ENCODE data around the gene KASH5.

DNA sequence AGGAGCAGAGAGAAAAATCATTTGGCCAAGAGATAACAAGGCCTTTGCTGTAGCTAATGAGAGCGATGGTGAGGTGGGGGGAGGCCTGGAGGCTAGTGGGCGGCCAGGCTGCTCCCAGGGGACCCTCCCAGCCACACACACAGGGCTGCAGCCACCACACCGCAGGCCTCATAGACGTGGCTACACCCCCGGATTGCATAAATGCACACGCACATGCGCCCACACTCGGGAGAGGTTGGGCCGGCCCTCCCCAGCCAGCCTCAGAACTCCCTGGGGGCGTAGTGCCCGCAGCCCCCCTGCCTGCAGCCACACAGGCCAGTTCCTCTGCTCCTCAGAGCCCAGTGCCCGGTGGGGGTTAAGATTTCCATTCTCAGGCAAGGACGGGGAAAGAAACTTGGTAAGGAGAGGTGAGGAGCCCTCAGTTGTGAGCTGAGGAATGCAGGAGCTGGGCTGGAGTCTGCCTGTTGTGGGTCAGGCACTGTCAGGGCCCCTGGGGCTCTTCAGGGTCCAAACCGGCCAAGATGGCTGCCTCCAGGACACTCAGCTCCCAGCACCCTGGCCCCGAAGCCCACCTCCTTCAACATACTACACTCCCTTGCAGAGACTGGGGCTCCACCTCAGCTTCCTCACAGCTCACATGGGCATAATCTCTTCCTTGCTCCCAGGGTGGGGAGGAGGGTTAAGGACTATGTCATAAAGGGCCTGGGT, 27.2 kb downstream of the KASH5 start:
- TF ChIP-seq, protein P1, sequence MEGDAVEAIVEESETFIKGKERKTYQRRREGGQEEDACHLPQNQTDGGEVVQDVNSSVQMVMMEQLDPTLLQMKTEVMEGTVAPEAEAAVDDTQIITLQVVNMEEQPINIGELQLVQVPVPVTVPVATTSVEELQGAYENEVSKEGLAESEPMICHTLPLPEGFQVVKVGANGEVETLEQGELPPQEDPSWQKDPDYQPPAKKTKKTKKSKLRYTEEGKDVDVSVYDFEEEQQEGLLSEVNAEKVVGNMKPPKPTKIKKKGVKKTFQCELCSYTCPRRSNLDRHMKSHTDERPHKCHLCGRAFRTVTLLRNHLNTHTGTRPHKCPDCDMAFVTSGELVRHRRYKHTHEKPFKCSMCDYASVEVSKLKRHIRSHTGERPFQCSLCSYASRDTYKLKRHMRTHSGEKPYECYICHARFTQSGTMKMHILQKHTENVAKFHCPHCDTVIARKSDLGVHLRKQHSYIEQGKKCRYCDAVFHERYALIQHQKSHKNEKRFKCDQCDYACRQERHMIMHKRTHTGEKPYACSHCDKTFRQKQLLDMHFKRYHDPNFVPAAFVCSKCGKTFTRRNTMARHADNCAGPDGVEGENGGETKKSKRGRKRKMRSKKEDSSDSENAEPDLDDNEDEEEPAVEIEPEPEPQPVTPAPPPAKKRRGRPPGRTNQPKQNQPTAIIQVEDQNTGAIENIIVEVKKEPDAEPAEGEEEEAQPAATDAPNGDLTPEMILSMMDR (conservative IDR thresholded peaks at IDR 0.05; ENCODE audit: low read depth, low read length), result no peak
- TF ChIP-seq MAFK (IDR thresholded peaks at IDR 0.05; ENCODE audit: low read depth, low read length) (no peak), RAD21 (IDR thresholded peaks at IDR 0.05; ENCODE audit: low read length) (no peak), SMC3 (IDR thresholded peaks at IDR 0.05; ENCODE audit: low read depth, low read length) (no peak), POLR2A (IDR thresholded peaks at IDR 0.05; ENCODE audit: low read depth, low read length) (no peak), FOS (IDR thresholded peaks at IDR 0.05; ENCODE audit: low read depth, low read length) (no peak), BHLHE40 (IDR thresholded peaks at IDR 0.05; ENCODE audit: low read depth, low read length) (no peak), CHD1 (IDR thresholded peaks at IDR 0.05; ENCODE audit: low read depth, low read length) (no peak), RFX5 (IDR thresholded peaks at IDR 0.05; ENCODE audit: low read depth, low read length) (no peak), RCOR1 (IDR thresholded peaks at IDR 0.05; ENCODE audit: insufficient replicate concordance, low read length) (no peak)
- TF ChIP-seq, protein P2, sequence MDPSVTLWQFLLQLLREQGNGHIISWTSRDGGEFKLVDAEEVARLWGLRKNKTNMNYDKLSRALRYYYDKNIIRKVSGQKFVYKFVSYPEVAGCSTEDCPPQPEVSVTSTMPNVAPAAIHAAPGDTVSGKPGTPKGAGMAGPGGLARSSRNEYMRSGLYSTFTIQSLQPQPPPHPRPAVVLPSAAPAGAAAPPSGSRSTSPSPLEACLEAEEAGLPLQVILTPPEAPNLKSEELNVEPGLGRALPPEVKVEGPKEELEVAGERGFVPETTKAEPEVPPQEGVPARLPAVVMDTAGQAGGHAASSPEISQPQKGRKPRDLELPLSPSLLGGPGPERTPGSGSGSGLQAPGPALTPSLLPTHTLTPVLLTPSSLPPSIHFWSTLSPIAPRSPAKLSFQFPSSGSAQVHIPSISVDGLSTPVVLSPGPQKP (IDR thresholded peaks at IDR 0.05; ENCODE audit: borderline replicate concordance, low read depth, low read length), result no peak
- TF ChIP-seq, protein P3, sequence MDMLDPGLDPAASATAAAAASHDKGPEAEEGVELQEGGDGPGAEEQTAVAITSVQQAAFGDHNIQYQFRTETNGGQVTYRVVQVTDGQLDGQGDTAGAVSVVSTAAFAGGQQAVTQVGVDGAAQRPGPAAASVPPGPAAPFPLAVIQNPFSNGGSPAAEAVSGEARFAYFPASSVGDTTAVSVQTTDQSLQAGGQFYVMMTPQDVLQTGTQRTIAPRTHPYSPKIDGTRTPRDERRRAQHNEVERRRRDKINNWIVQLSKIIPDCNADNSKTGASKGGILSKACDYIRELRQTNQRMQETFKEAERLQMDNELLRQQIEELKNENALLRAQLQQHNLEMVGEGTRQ (IDR thresholded peaks at IDR 0.05; ENCODE audit: low read depth, low read length), result no peak

Data from IMR-90 (cell line).